GM21447 (cell line): ENCODE data around the gene RLN2.

Experiments
- ATAC-seq: cut with Tn5 transposase; IDR thresholded peaks from one replicate; pipeline ENCODE4 v1.9.1; 2021; ENCODE audit not compliant: unreplicated experiment

The RLN2 gene

DNA sequence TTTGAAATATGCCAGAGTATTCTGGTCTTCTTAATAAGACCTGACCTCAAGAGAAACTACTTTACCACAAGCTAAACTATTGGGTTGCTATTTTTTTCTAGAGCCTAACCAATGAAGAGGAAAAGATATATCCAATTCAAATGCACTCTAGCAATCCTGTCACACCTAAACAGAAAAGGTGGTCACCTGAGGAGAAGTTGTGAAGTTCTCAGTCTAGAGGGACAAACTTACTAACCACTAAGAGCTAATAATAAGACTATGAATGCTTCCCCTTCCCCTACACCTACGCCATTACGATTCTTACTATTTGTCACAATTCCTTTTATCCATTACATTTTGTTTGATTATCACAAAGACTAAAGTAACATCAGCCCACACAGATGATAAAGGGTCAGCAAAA, 29.7 kb downstream of the RLN2 start:
- ATAC-seq: no peak

- ATAC-seq: no peak
Observed at GRCh38 chr9:5269249-5269715, 35.2 kb downstream of the RLN2 start.

GRCh38 chr9:5265939-5266338, 38.6 kb downstream of the RLN2 start:
- ATAC-seq: no peak

GRCh38 chr9:5264219-5264595, 40.3 kb downstream of the RLN2 start:
- ATAC-seq: no peak

GRCh38 chr9:5263351-5264218, 40.9 kb downstream of the RLN2 start:
- no peak for ATAC-seq
